ENCODE results near the gene NSDHL. TPM values are rescaled to one million over a fixed set of nuclear protein-coding genes. Genes with fewer than 3 reads are reported as not detected.

The NSDHL gene
- total and polyA plus RNA-seq, 2 experiments from 2014 or later, result 32.4 to 34.3 TPM

- TF ChIP-seq NANOG (IDR thresholded peaks at IDR 0.05; ENCODE audit: borderline replicate concordance), result no peak
- TF ChIP-seq ZNF331 (CRISPR knock-in tag; IDR thresholded peaks at IDR 0.05; ENCODE audit: low read depth), result no peak
- TF ChIP-seq ETS1 (IDR thresholded peaks at IDR 0.05), result no peak
- no peak for TF ChIP-seq ZNF114 (CRISPR knock-in tag; IDR thresholded peaks at IDR 0.05)
- H3F3A ChIP-seq (replicated peaks; ENCODE audit: low read depth), result no peaks in the 10 kb centered on the region
- Mint-ChIP-seq H3K9me3 (no peaks in the 10 kb centered on the region), H3K27me3 (ENCODE audit: insufficient read depth, low read depth, poor library complexity) (peaks cover 14% of the 10 kb centered on the region), H3K27ac (no peak overlapping the region), H3K4me3 (no peak overlapping the region; the same call in 2 of the 3 replicates), H3K36me3 (ENCODE audit: low read depth) (no peaks in the 10 kb centered on the region; the same call in 1 of the 3 replicates), H3K4me1 (peaks cover 67% of the 10 kb centered on the region)
- peaks cover 32% of the 10 kb centered on the region for H3K4me1 ChIP-seq (ENCODE audit: insufficient read depth)
- H4K20me1 ChIP-seq (replicated peaks; ENCODE audit: insufficient read depth), result no peaks in the 10 kb centered on the region
- no peak overlapping the region for H3K4me3 ChIP-seq
- no peaks in the 10 kb centered on the region for H3K9me2 ChIP-seq (ENCODE audit: insufficient read depth)
- H3K79me2 ChIP-seq (replicated peaks; ENCODE audit: insufficient read depth), result no peaks in the 10 kb centered on the region
- no peak overlapping the region for H2AFZ ChIP-seq
- ATAC-seq (no peak), DNase-seq (ENCODE audit: low spot score) (no peak)
- no peaks in the 10 kb centered on the region for H3K27me3 ChIP-seq (ENCODE audit: insufficient read depth)
- no peaks in the 10 kb centered on the region for H3K36me3 ChIP-seq (ENCODE audit: insufficient read depth)
- H3K4me2 ChIP-seq, result no peak overlapping the region; the same call in 1 of the 2 replicates
- no peak overlapping the region for H3K27ac ChIP-seq (ENCODE audit: low read depth)
Observed at GRCh38 chrX:152892499-152892898, 61.6 kb downstream of the NSDHL start.

GRCh38 chrX:152892999-152893891, 62.4 kb downstream of the NSDHL start:
- Histone ChIP-seq H3K36me3 (ENCODE audit: insufficient read depth) (no peaks in the 10 kb centered on the region), H2AFZ (no peak overlapping the region), H3K27me3 (ENCODE audit: insufficient read depth) (no peaks in the 10 kb centered on the region), H4K20me1 (replicated peaks; ENCODE audit: insufficient read depth) (no peaks in the 10 kb centered on the region), H3K4me2 (no peak overlapping the region; the same call in 1 of the 2 replicates), H3K9me2 (ENCODE audit: insufficient read depth) (no peaks in the 10 kb centered on the region), H3K4me3 (no peak overlapping the region), H3K79me2 (replicated peaks; ENCODE audit: insufficient read depth) (no peaks in the 10 kb centered on the region), H3F3A (replicated peaks; ENCODE audit: low read depth) (no peaks in the 10 kb centered on the region), H3K27ac (ENCODE audit: low read depth) (no peak overlapping the region), H3K4me1 (ENCODE audit: insufficient read depth) (peaks cover 25% of the 10 kb centered on the region)
- no peaks in the 10 kb centered on the region; the same call in 1 of the 3 replicates for H3K36me3 Mint-ChIP-seq (ENCODE audit: low read depth)
- ATAC-seq (peak; percentile 56), DNase-seq (ENCODE audit: low spot score) (peak; percentile 37)
- peaks cover 61% of the 10 kb centered on the region for H3K4me1 Mint-ChIP-seq
- 0 out of 2 replicates have a peak overlapping the region, but pooled peaks have one; percentile 40 for H3K27ac Mint-ChIP-seq
- H3K4me3 Mint-ChIP-seq, result peak overlapping the region; percentile 5; the same call in 1 of the 3 replicates
- no peaks in the 10 kb centered on the region for H3K9me3 Mint-ChIP-seq
- peaks cover 14% of the 10 kb centered on the region for H3K27me3 Mint-ChIP-seq (ENCODE audit: insufficient read depth, low read depth, poor library complexity)
- no peak for TF ChIP-seq STAT1 (IDR thresholded peaks at IDR 0.05; ENCODE audit: unreplicated experiment)
- TF ChIP-seq, protein P1, sequence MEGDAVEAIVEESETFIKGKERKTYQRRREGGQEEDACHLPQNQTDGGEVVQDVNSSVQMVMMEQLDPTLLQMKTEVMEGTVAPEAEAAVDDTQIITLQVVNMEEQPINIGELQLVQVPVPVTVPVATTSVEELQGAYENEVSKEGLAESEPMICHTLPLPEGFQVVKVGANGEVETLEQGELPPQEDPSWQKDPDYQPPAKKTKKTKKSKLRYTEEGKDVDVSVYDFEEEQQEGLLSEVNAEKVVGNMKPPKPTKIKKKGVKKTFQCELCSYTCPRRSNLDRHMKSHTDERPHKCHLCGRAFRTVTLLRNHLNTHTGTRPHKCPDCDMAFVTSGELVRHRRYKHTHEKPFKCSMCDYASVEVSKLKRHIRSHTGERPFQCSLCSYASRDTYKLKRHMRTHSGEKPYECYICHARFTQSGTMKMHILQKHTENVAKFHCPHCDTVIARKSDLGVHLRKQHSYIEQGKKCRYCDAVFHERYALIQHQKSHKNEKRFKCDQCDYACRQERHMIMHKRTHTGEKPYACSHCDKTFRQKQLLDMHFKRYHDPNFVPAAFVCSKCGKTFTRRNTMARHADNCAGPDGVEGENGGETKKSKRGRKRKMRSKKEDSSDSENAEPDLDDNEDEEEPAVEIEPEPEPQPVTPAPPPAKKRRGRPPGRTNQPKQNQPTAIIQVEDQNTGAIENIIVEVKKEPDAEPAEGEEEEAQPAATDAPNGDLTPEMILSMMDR (conservative IDR thresholded peaks at IDR 0.05; ENCODE audit: low read depth in 2 of 2), result no peak
- no peak for TF ChIP-seq EZH2phosphoT487 (IDR thresholded peaks at IDR 0.05; ENCODE audit: unreplicated experiment)
- no peak for TF ChIP-seq JUNB (IDR thresholded peaks at IDR 0.05; ENCODE audit: unreplicated experiment)
- TF ChIP-seq CREB1 (CRISPR knock-in tag; IDR thresholded peaks at IDR 0.05; ENCODE audit: low read depth), result no peak
- no peak for TF ChIP-seq ZNF114 (CRISPR knock-in tag; IDR thresholded peaks at IDR 0.05)
- TF ChIP-seq ZNF331 (CRISPR knock-in tag; IDR thresholded peaks at IDR 0.05; ENCODE audit: low read depth), result no peak
- no peak for TF ChIP-seq POLR2AphosphoS5 (IDR thresholded peaks at IDR 0.05; ENCODE audit: low read depth)
- TF ChIP-seq NANOG (IDR thresholded peaks at IDR 0.05; ENCODE audit: borderline replicate concordance), result no peak
- no peak for TF ChIP-seq EZH2 (IDR thresholded peaks at IDR 0.05; ENCODE audit: low read depth, unreplicated experiment)
- TF ChIP-seq ETS1 (IDR thresholded peaks at IDR 0.05), result no peak
- TF ChIP-seq, protein P2, sequence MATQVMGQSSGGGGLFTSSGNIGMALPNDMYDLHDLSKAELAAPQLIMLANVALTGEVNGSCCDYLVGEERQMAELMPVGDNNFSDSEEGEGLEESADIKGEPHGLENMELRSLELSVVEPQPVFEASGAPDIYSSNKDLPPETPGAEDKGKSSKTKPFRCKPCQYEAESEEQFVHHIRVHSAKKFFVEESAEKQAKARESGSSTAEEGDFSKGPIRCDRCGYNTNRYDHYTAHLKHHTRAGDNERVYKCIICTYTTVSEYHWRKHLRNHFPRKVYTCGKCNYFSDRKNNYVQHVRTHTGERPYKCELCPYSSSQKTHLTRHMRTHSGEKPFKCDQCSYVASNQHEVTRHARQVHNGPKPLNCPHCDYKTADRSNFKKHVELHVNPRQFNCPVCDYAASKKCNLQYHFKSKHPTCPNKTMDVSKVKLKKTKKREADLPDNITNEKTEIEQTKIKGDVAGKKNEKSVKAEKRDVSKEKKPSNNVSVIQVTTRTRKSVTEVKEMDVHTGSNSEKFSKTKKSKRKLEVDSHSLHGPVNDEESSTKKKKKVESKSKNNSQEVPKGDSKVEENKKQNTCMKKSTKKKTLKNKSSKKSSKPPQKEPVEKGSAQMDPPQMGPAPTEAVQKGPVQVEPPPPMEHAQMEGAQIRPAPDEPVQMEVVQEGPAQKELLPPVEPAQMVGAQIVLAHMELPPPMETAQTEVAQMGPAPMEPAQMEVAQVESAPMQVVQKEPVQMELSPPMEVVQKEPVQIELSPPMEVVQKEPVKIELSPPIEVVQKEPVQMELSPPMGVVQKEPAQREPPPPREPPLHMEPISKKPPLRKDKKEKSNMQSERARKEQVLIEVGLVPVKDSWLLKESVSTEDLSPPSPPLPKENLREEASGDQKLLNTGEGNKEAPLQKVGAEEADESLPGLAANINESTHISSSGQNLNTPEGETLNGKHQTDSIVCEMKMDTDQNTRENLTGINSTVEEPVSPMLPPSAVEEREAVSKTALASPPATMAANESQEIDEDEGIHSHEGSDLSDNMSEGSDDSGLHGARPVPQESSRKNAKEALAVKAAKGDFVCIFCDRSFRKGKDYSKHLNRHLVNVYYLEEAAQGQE (IDR thresholded peaks at IDR 0.05; ENCODE audit: unreplicated experiment), result no peak
